Measurements from ENCODE around the gene UBD.
A peak's percentile ranks its signal among the peaks of the same experiment; 100 is the strongest.

The UBD gene

DNA sequence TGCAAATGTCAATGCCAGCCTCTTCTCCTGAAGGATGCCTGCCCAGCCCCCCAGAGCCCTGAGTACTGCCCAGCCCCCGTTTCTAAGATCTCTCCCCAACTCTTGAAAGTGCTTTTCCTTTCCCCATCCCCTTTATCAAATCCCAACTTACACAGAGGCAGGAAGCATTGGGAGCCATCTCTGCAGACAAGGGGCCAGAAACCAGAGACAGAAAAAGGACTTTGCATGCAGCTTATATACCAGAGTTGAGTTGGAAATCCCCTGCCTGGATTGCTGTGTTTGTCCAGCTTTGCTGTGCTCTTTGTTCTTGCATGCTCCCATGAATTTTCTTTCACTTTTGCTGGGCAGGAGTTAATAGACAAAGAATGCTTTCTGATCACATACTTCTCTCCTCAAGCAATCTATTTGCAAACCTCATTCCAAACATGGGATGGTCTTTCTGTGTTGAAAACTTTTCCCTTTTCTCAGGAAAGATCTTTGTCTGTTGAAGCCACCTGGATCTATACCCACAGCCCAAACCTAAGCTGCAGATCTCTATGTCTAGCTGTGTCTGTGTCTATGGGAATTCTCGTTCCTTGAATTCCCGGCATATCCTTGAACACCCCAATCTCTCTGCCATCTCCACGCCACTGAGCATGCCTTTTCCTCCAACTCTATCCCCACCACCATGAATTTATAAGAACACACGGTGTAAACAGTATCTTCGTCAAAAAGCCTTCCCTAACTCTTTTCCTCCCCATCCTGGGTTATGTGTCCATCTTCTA, at the start of gene UBD:
TSS of gene UBD (minus strand) at position 209 of the 764 bp plus-strand sequence. CDS start at position 178, 31 bp downstream.
- DNase-seq: no peak

DNA sequence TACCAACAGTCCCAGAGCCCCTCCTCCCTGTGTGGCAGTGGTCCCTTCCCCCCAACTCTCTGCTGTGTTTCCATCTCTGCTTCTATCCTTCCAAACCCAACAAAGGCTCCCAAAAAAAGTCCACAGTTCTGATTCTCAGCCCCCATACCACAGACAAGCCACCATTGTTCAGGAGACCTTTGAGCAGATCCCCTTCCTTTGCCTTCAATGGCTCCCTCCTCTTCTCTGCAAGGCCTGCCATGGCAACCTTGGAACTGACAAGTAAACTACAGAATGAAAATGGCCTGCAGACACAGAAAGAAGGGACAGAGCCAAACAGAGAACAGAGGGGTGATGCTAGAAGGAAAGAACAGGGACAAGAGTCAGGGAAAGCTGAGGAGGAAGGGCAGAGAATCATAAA, 48.6 kb upstream of the UBD start:
- DNase-seq: peak; percentile 34

GRCh38 chr6:29603930-29604329, 44.4 kb upstream of the UBD start:
- DNase-seq: peak; percentile 11

GRCh38 chr6:29603456-29603855, 43.9 kb upstream of the UBD start:
- no peak for DNase-seq

DNA sequence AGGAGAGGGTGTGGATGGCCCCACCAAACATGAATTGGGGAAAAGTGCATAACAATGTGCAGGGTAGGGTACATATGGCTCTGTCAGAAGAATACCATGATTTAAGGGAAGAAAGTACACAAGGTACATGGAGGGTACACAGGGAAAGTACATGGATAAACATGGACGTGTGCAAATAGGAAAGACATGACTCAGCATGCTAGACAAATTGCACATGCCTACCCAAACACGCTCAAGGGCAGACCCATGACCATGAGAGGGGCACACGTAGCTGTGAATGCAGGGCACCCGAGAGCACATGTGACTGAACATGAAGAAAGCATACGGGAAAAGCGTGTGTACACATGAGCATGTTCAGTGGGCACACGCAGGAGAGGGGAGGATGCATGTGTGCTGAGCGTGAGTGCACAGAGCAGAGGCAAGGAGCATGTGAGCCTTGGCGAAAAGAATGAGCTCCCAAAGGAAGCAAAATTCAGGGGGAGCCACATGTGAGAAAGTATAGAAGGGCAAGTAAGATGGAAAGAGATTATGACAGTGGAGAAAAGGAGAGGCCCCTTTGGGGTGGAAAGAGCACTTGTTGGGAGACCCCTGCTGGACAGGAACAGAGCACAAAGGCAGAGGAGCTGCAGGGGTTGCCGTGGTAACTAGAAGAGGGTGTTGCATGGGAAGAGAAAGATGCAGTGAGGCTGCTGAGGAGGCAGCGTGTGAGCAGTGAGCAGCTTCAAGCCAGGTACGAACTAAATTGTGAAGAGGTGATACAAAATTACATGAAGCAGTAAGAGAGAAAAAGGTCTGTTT, 43.2 kb upstream of the UBD start:
- DNase-seq: peak; percentile 23

GRCh38 chr6:29598172-29598747, 38.7 kb upstream of the UBD start:
- DNase-seq: no peak

DNA sequence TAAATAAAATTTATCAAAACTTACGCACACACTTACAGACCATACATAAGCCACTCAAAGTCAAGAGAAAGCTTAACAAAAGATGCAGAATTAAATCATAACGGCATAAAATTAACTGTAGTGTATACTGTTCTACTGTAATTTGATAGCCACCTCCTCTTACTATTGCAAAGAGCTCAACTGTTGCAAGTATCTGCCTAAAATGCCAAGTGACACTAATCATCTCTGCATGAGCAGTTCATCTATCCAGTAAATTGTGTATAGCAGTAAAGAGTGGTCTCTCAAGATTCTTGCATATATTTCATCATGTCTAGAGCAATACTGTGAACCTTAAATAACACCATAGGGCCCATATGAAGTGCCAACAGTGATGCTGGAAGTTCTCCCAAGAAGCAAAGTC, 37.7 kb upstream of the UBD start:
- DNase-seq: no peak

GRCh38 chr6:29596381-29596900, 36.9 kb upstream of the UBD start:
- no peak for DNase-seq

DNA sequence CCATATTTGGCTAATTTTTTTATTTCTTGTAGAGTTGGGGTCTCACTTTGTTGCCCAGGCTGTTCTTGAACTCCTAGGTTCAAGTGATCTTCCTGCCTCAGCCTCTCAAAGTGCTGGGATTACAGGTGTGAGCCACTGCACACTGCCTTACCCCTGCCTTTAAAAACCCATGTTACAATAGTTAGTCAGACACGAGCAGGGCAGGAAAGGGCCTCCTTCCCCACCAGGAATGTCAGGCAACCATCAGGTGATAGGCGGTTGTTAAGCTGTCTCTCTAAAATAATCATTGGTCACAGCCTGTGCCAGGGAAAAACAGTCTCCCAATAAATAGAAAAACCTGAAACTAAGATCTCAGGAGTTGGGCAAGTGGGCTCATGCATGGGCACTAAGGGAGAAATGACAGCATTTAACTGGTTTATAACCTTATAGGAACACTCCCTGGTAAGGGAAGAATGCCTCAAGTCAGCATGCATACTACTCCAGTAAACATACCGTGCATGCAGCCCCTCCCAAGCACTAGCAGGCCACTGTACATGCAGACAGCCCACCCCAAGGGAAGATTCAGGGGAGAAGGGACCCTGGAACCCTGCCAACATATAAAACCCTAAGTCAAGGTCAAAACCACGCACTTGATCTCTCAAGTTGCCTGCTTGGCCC, 33.8 kb upstream of the UBD start:
- DNase-seq: no peak

GRCh38 chr6:29591677-29592076, 32.1 kb upstream of the UBD start:
- no peak for DNase-seq

GRCh38 chr6:29590218-29590808, 30.8 kb upstream of the UBD start:
- DNase-seq: no peak

DNA sequence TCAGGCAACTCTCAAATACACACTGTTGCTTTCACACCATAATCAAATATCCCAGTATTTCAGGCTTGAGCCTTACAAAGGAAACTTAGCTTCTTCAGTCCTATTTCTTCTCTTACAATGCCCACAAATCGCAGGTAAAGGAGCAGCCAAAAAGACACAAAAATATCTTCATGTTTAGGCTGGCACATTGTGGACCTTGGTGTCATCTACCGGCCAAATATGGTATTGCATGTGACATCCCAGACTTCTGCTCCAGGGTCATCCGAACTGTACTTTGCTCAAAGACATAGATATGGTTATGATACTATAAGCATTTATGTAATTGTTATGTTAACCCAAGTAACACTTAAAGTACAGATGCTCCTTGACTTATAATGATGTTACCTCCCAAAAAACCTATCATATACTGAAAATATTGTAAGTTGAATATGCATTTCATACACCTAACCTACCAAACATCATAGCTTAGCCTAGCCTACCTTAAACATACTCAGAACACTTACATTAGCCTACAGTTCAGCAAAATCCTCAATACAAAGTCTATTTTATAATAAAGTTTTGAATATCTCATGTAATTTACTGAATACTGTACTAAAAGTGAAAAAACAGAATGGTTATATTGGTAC, 30.0 kb upstream of the UBD start:
- DNase-seq: peak; percentile 57

GRCh38 chr6:29584821-29585220, 25.3 kb upstream of the UBD start, which contains the start of gene OR2H2:
Gene OR2H2, plus strand, starts transcription at chr6:29585121. Its CDS starts 2,824 bp downstream, at chr6:29587945.
- no peak for DNase-seq

DNA sequence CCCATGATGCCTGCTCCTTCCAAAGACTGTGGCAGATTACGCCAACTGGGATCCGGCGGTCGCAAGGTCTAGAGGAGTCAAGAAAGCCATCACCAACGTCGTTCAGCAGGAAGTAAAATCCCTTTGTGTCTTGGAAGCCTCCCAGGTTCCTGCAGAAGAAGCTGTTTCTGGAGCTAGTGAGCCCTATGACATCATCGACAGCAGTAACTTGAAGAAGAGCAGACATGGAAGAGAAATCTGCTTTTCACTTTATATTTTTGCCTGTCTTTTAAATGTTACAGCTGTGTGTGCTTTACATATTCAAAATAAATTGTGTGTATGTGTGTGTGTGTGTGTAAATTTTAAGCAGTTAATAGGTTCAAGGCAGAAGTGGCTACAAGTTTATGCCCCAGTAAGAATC, 18.0 kb upstream of the UBD start:
- no peak for DNase-seq

DNA sequence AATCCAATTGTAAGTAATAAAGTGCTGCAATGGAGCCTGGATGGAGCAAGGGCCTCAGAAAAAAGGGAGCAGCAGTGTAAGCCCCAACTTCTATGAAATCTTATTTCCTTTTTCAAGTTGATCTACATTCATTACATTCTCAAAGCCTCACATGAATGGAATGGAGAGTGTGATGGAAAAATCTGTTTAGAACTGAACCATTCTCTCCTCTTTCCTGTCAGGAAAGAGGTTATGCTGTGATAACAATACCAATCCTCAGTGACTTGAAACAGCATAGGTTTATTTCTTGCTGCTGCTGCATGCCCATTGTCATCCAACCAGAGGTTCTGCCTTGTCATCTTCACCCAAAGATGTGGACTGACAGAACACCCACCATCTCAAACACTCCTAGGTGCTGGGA, 16.5 kb upstream of the UBD start:
- DNase-seq: no peak

GRCh38 chr6:29567991-29568390, 8.5 kb upstream of the UBD start:
- no peak for DNase-seq

DNA sequence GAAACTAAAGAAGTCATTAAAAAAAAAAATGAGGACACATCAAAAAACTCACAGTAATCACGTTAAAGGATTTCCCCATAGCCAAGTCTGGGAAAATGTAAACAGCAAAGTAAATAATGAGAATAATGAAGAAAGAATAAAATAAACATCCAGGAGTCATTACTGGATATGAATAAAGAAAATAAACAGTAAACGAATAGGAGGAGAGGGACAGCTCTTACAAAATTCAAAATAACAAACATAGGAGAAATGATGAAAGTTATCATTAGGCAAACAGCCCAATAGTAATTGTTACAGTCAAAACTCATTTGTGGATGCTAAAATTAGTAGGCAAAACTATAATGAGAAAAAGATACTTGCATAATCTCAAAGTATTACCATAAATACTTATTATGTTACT, 8.0 kb upstream of the UBD start:
- DNase-seq: no peak

DNA sequence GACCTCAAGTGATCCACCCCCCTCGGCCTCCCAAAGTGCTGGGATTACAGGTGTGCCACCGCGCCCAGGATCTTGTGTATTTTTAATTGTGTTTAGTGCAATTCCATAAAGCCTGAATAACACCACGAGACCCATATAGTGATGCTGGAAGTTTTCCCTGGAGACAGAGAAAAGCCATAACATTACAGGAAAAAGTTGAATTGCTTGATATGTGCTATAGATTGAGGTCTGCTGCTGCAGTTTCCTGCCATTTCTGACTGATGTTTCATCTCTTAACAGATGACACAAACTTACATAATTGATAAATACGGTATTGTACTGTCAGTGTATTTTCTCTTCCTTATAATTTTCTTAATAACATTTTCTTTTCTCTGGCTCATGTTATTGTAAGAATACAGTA, 7.3 kb upstream of the UBD start:
- DNase-seq: no peak

- DNase-seq: no peak
Observed at GRCh38 chr6:29564875-29565274, 5.3 kb upstream of the UBD start.

- DNase-seq: no peak
Observed at GRCh38 chr6:29563435-29563965, 4.0 kb upstream of the UBD start.

DNA sequence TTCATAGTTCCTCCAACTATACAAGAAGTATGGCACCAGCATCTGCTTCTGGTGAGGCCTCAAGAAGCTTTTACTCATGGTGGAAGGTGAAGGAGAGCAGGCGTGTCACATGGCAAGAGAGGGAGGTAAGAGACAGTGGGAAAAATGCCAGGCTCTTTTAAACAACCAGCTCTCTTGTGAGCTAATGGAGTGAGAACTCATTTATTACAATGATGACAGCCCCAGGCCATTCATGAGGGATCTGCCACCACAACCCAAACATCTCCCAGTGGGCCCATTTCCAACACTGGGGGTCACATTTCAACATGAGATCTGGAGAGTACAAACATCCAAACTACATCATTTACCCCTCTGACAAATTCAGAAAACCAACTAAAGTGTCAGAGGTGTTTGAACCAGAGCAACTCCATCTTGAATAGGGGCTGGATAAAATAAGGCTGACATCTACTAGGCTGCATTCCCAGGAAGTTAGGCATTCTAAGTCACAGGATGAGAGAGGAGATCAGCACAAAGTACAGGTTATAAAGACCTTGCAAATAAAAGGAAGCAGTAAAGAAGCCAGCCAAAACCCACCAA, 2.2 kb upstream of the UBD start:
- DNase-seq: no peak

GRCh38 chr6:29561091-29561490, 1.6 kb upstream of the UBD start:
- no peak for DNase-seq
